ENCODE results near the gene ADCY10.

DNA sequence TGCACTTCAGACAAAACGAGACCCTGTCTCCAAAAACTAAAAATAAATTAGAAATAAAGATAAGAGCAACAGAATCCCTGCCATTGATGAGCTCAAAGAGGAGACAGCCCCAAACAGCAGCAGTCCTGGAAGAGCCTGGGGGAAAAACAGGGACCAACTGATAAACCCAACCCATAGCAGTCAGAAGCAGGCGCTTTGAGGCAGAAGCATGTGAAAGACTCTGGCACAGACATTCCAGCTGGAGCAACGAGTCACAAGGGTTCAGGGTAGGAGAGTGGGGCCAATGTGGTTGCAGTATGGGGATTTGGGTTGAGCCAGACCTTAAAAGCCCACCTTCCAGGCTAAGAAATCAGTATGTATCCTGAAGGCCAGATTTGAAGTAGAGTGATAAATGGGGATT is 113.7 kb downstream of the ADCY10 start:
- TF ChIP-seq, protein P1, sequence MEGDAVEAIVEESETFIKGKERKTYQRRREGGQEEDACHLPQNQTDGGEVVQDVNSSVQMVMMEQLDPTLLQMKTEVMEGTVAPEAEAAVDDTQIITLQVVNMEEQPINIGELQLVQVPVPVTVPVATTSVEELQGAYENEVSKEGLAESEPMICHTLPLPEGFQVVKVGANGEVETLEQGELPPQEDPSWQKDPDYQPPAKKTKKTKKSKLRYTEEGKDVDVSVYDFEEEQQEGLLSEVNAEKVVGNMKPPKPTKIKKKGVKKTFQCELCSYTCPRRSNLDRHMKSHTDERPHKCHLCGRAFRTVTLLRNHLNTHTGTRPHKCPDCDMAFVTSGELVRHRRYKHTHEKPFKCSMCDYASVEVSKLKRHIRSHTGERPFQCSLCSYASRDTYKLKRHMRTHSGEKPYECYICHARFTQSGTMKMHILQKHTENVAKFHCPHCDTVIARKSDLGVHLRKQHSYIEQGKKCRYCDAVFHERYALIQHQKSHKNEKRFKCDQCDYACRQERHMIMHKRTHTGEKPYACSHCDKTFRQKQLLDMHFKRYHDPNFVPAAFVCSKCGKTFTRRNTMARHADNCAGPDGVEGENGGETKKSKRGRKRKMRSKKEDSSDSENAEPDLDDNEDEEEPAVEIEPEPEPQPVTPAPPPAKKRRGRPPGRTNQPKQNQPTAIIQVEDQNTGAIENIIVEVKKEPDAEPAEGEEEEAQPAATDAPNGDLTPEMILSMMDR (IDR thresholded peaks at IDR 0.05): no peak
- TF ChIP-seq EZH2 (IDR thresholded peaks at IDR 0.05): no peak
- no peak for TF ChIP-seq EZH2phosphoT487 (IDR thresholded peaks at IDR 0.05)
